Measurements from ENCODE around the gene SYNJ1. TPM values are rescaled to one million over a fixed set of nuclear protein-coding genes. Genes with fewer than 3 reads are reported as not detected.
"Not testable (repeated sequence)": the region's sequence is repeated elsewhere in the genome, so short reads cannot be mapped to it uniquely, and the experiment has no call there.

The SYNJ1 gene
- total RNA-seq, 1 donor = 6.2 TPM

- Histone ChIP-seq H4K20me1 (ENCODE audit: insufficient read depth, low read length) (peaks cover 6% of the 10 kb centered on the region), H3K4me2 (ENCODE audit: insufficient read depth, low read length) (no peak overlapping the region), H3K9me3 (ENCODE audit: low read depth, low read length) (no peaks in the 10 kb centered on the region), H3K4me1 (ENCODE audit: insufficient read depth, low read length) (no peaks in the 10 kb centered on the region), H3K4me3 (ENCODE audit: insufficient read depth, low read length) (no peak overlapping the region), H3K36me3 (ENCODE audit: insufficient read depth, low read length) (peaks cover 64% of the 10 kb centered on the region), H3K27ac (ENCODE audit: low read depth, low read length) (no peak overlapping the region), H3K79me2 (ENCODE audit: insufficient read depth, low read length) (peaks cover 15% of the 10 kb centered on the region), H3K27me3 (ENCODE audit: insufficient read depth, low read length) (no peaks in the 10 kb centered on the region), H2AFZ (ENCODE audit: low read length) (no peak overlapping the region)
- TF ChIP-seq CTCF (IDR thresholded peaks at IDR 0.05; ENCODE audit: extremely low read depth, low read depth, low read length) = no peak
- DNase-seq (ENCODE audit: insufficient read length, low spot score, missing footprints) = no peak
These were observed 22.6 kb upstream of the SYNJ1 start for GRCh38 chr21:32750405-32750804.

- H3K79me2 ChIP-seq (ENCODE audit: insufficient read depth, low read length) = peaks cover 15% of the 10 kb centered on the region
- no peak overlapping the region for H3K4me2 ChIP-seq (ENCODE audit: insufficient read depth, low read length)
- H3K36me3 ChIP-seq (ENCODE audit: insufficient read depth, low read length) = peaks cover 63% of the 10 kb centered on the region
- no peaks in the 10 kb centered on the region for H3K9me3 ChIP-seq (ENCODE audit: low read depth, low read length)
- DNase-seq (ENCODE audit: insufficient read length, low spot score, missing footprints) = no peak
- TF ChIP-seq CTCF (IDR thresholded peaks at IDR 0.05; ENCODE audit: extremely low read depth, low read depth, low read length) = no peak
- no peak overlapping the region for H3K27ac ChIP-seq (ENCODE audit: low read depth, low read length)
- H4K20me1 ChIP-seq (ENCODE audit: insufficient read depth, low read length) = peaks cover 4% of the 10 kb centered on the region
- H3K27me3 ChIP-seq (ENCODE audit: insufficient read depth, low read length) = no peaks in the 10 kb centered on the region
- no peak overlapping the region for H3K4me3 ChIP-seq (ENCODE audit: insufficient read depth, low read length)
- no peak overlapping the region for H2AFZ ChIP-seq (ENCODE audit: low read length)
- H3K4me1 ChIP-seq (ENCODE audit: insufficient read depth, low read length) = no peaks in the 10 kb centered on the region
These were observed 21.8 kb upstream of the SYNJ1 start for GRCh38 chr21:32749662-32750061.

- Histone ChIP-seq H3K27me3 (ENCODE audit: insufficient read depth, low read length) (no peaks in the 10 kb centered on the region), H3K4me3 (ENCODE audit: insufficient read depth, low read length) (no peak overlapping the region), H3K4me2 (ENCODE audit: insufficient read depth, low read length) (no peak overlapping the region), H4K20me1 (ENCODE audit: insufficient read depth, low read length) (peaks cover 4% of the 10 kb centered on the region), H2AFZ (ENCODE audit: low read length) (no peak overlapping the region), H3K9me3 (ENCODE audit: low read depth, low read length) (no peaks in the 10 kb centered on the region), H3K79me2 (ENCODE audit: insufficient read depth, low read length) (peaks cover 15% of the 10 kb centered on the region), H3K36me3 (ENCODE audit: insufficient read depth, low read length) (peaks cover 63% of the 10 kb centered on the region), H3K4me1 (ENCODE audit: insufficient read depth, low read length) (no peaks in the 10 kb centered on the region), H3K27ac (ENCODE audit: low read depth, low read length) (no peak overlapping the region)
- no peak for DNase-seq (ENCODE audit: insufficient read length, low spot score, missing footprints)
- TF ChIP-seq CTCF (IDR thresholded peaks at IDR 0.05; ENCODE audit: extremely low read depth, low read depth, low read length) = no peak
These were observed 20.7 kb upstream of the SYNJ1 start for GRCh38 chr21:32748529-32748928.

GRCh38 chr21:32747396-32747795, 19.6 kb upstream of the SYNJ1 start:
- peaks cover 15% of the 10 kb centered on the region for H3K79me2 ChIP-seq (ENCODE audit: insufficient read depth, low read length)
- H3K27me3 ChIP-seq (ENCODE audit: insufficient read depth, low read length) = no peaks in the 10 kb centered on the region
- H3K36me3 ChIP-seq (ENCODE audit: insufficient read depth, low read length) = peaks cover 73% of the 10 kb centered on the region
- no peak overlapping the region for H3K4me2 ChIP-seq (ENCODE audit: insufficient read depth, low read length)
- no peak overlapping the region for H2AFZ ChIP-seq (ENCODE audit: low read length)
- peaks cover 4% of the 10 kb centered on the region for H4K20me1 ChIP-seq (ENCODE audit: insufficient read depth, low read length)
- H3K9me3 ChIP-seq (ENCODE audit: low read depth, low read length) = no peaks in the 10 kb centered on the region
- no peak for TF ChIP-seq CTCF (IDR thresholded peaks at IDR 0.05; ENCODE audit: extremely low read depth, low read depth, low read length)
- H3K27ac ChIP-seq (ENCODE audit: low read depth, low read length) = no peak overlapping the region
- no peak for DNase-seq (ENCODE audit: insufficient read length, low spot score, missing footprints)
- no peak overlapping the region for H3K4me3 ChIP-seq (ENCODE audit: insufficient read depth, low read length)
- H3K4me1 ChIP-seq (ENCODE audit: insufficient read depth, low read length) = no peaks in the 10 kb centered on the region

- not testable (repeated sequence) for H3K27ac ChIP-seq (ENCODE audit: low read depth, low read length); H3K27me3 ChIP-seq (ENCODE audit: insufficient read depth, low read length); H4K20me1 ChIP-seq (ENCODE audit: insufficient read depth, low read length); H3K4me1 ChIP-seq (ENCODE audit: insufficient read depth, low read length); DNase-seq (ENCODE audit: insufficient read length, low spot score, missing footprints); H2AFZ ChIP-seq (ENCODE audit: low read length); H3K9me3 ChIP-seq (ENCODE audit: low read depth, low read length); H3K4me2 ChIP-seq (ENCODE audit: insufficient read depth, low read length); H3K4me3 ChIP-seq (ENCODE audit: insufficient read depth, low read length)
- Histone ChIP-seq H3K36me3 (ENCODE audit: insufficient read depth, low read length) (peaks cover 77% of the 10 kb centered on the region), H3K79me2 (ENCODE audit: insufficient read depth, low read length) (peaks cover 15% of the 10 kb centered on the region)
These were observed 18.9 kb upstream of the SYNJ1 start for GRCh38 chr21:32746711-32747110.

Data from osteoblast (primary cell).